Hematopoietic multipotent progenitor cell (in vitro differentiated cells): ENCODE measurements around the gene WDR37. TPM values are rescaled to one million over a fixed set of nuclear protein-coding genes. Genes with fewer than 3 reads are reported as not detected.

Experiments
- DNase-seq, 3 donors: peaks; one replicate each; pipeline ENCODE4 v3.0.0-alpha.2; 2011 to 2015; ENCODE audit warnings: low read depth in 2 of 3, low spot score in 2 of 3
- total RNA-seq: library from RNA; depleted of rRNA; stranded (reverse); fragments of >200 nt; gene quantifications from one replicate; pipeline ENCODE4 v1.2.3, GENCODE V29; 2012

The WDR37 gene
- total RNA-seq, 1 donor, result 18.0 TPM

GRCh38 chr10:1180071-1180730 is 124.0 kb downstream of the WDR37 start:
- DNase-seq, result no peak

GRCh38 chr10:1180836-1181235 is 124.7 kb downstream of the WDR37 start:
- no peak for DNase-seq

Other genes with a start within 250 kb of the WDR37 start
- 49.8 TPM for gene LARP4B, start 124.7 kb upstream of the WDR37 start, total RNA-seq
- 15.9 TPM for gene GTPBP4, start 68.0 kb upstream of the WDR37 start, total RNA-seq
- gene IDI2, start 30.5 kb upstream of the WDR37 start, total RNA-seq, result not detected
- 31.5 TPM for gene IDI1, start 7.3 kb upstream of the WDR37 start, total RNA-seq